ENCODE results near the gene CYP3A4.
"Not testable (repeated sequence)": the region's sequence is repeated elsewhere in the genome, so short reads cannot be mapped to it uniquely, and the experiment has no call there.

- not testable (repeated sequence) for TF ChIP-seq CTCF, POLR2A (IDR thresholded peaks at IDR 0.05)
Measured at GRCh38 chr7:99769494-99769893, 14.5 kb downstream of the CYP3A4 start.

All from esophagus squamous epithelium (tissue), 4 donors.